T-helper 17 cell (primary cell): ENCODE results near the gene HCN3. TPM values are rescaled to one million over a fixed set of nuclear protein-coding genes. Genes with fewer than 3 reads are reported as not detected.
"Not testable (repeated sequence)": the region's sequence is repeated elsewhere in the genome, so short reads cannot be mapped to it uniquely, and the experiment has no call there.

ENCODE experiments used
- ATAC-seq: fragments of 150-1000 bp; cut with Tn5 transposase; 2 replicates; pipeline ENCODE4 v1.10.0; 2021; ENCODE audit warnings: mild to moderate bottlenecking, moderate library complexity
- DNase-seq, 3 donors: peaks; one replicate each; pipeline versions ENCODE4 v3.0.0 to v3.0.0-alpha.2; 2020 to 2021
- H3K9me3 ChIP-seq: one replicate; pipeline ENCODE4 v1.7.0; 2013; ENCODE audit warnings: low read length, mild to moderate bottlenecking; ENCODE audit not compliant: control insufficient read depth, poor library complexity, severe bottlenecking
- H3K27ac Mint-ChIP-seq: one replicate; pipeline ENCODE4 v1.8.0; 2022; ENCODE audit warnings: mild to moderate bottlenecking, moderate library complexity, mixed read lengths
- H3K27me3 Mint-ChIP-seq: one replicate; pipeline ENCODE4 v1.8.0; 2022; ENCODE audit warnings: mixed read lengths
- H3K36me3 Mint-ChIP-seq: one replicate; pipeline ENCODE4 v1.8.0; 2022; ENCODE audit warnings: low read depth, mixed read lengths
- H3K4me1 Mint-ChIP-seq: one replicate; pipeline ENCODE4 v1.8.0; 2022; ENCODE audit warnings: mild to moderate bottlenecking, mixed read lengths
- H3K4me3 Mint-ChIP-seq: one replicate; pipeline ENCODE4 v1.8.0; 2022; ENCODE audit warnings: mild to moderate bottlenecking, moderate library complexity, mixed read lengths
- total RNA-seq, 4 donors: library from RNA in 2 of 4; stranded (reverse) in 2 of 4; gene quantifications; one replicate each; pipeline ENCODE4 v1.2.3 and lab custom pipeline; 2022 to 2026

HCN3 gene
- total RNA-seq, 2 donors from 2014 or later, result 1.3 to 1.5 TPM

- ATAC-seq (no peak), DNase-seq (no peak)
- H3K27ac Mint-ChIP-seq, result peak overlapping the region; percentile 43
- peaks cover 2% of the 10 kb centered on the region for H3K36me3 Mint-ChIP-seq
- H3K4me1 Mint-ChIP-seq, result peaks cover 15% of the 10 kb centered on the region
- no peaks in the 10 kb centered on the region for H3K9me3 ChIP-seq
- H3K27me3 Mint-ChIP-seq, result no peaks in the 10 kb centered on the region
- H3K4me3 Mint-ChIP-seq, result no peak overlapping the region
Observed at GRCh38 chr1:155327981-155328380, 50.7 kb downstream of the HCN3 start.

- not testable (repeated sequence) for H3K4me3 Mint-ChIP-seq, H3K9me3 ChIP-seq, ATAC-seq, H3K27ac Mint-ChIP-seq, H3K27me3 Mint-ChIP-seq, H3K36me3 Mint-ChIP-seq, DNase-seq
- peaks cover 15% of the 10 kb centered on the region for H3K4me1 Mint-ChIP-seq
Observed at GRCh38 chr1:155328856-155329255, 51.6 kb downstream of the HCN3 start.

- Mint-ChIP-seq H3K27me3 (no peaks in the 10 kb centered on the region), H3K4me1 (peaks cover 12% of the 10 kb centered on the region), H3K36me3 (peaks cover 4% of the 10 kb centered on the region), H3K27ac (peak overlapping the region; percentile 37), H3K4me3 (no peak overlapping the region)
- DNase-seq (no peak), ATAC-seq (no peak)
- no peaks in the 10 kb centered on the region for H3K9me3 ChIP-seq
Observed at GRCh38 chr1:155329980-155330598, 52.8 kb downstream of the HCN3 start.

- DNase-seq, result no peak
- H3K27ac Mint-ChIP-seq, result no peak overlapping the region
- H3K9me3 ChIP-seq, result no peaks in the 10 kb centered on the region
- H3K4me1 Mint-ChIP-seq, result peaks cover 9% of the 10 kb centered on the region
- no peak overlapping the region for H3K4me3 Mint-ChIP-seq
- peaks cover 16% of the 10 kb centered on the region for H3K36me3 Mint-ChIP-seq
- H3K27me3 Mint-ChIP-seq, result no peaks in the 10 kb centered on the region
- no peak for ATAC-seq
Observed at GRCh38 chr1:155334962-155335361, 57.7 kb downstream of the HCN3 start.

Other genes starting within 250 kb of the HCN3 start
- 1 to 10 TPM in 1 of 2 donors, under 1 TPM in 1; 0.94 to 1.3 TPM for gene DCST2, start 243.7 kb upstream of the HCN3 start, total RNA-seq
- under 1 TPM; 0.23 to 0.57 TPM for gene DCST1, start 243.6 kb upstream of the HCN3 start, total RNA-seq
- gene ADAM15, start 226.1 kb upstream of the HCN3 start, total RNA-seq, result 10 to 100 TPM; 30.3 to 33.8 TPM
- gene EFNA4, start 213.7 kb upstream of the HCN3 start, total RNA-seq, result 1 to 10 TPM; 2.6 to 4.9 TPM
- 1 to 10 TPM in 1 of 2 donors, under 1 TPM in 1; 0.29 to 1.3 TPM for gene EFNA3, start 198.6 kb upstream of the HCN3 start, total RNA-seq
- 1 to 10 TPM in 1 of 2 donors, not detected in 1; 1.0 TPM for gene EFNA1, start 149.6 kb upstream of the HCN3 start, total RNA-seq
- 10 to 100 TPM; 25.6 to 27.8 TPM for gene SLC50A1, start 141.6 kb upstream of the HCN3 start, total RNA-seq
- gene DPM3, start 136.9 kb upstream of the HCN3 start, total RNA-seq, result 10 to 100 TPM; 32.1 to 36.0 TPM
- 100 to 1,000 TPM; 110 to 127 TPM for gene KRTCAP2, start 104.2 kb upstream of the HCN3 start, total RNA-seq
- 10 to 100 TPM in 1 of 2 donors, 1 to 10 TPM in 1; 9.8 to 12.7 TPM for gene TRIM46, start 103.6 kb upstream of the HCN3 start, total RNA-seq
- gene THBS3, start 69.6 kb upstream of the HCN3 start, total RNA-seq, result 10 to 100 TPM; 34.6 to 38.4 TPM
- gene MTX1, start 68.8 kb upstream of the HCN3 start, total RNA-seq, result 10 to 100 TPM; 20.7 to 28.5 TPM
- gene ENTREP3, start 22.0 kb upstream of the HCN3 start, total RNA-seq, result 1 to 10 TPM; 8.6 to 9.3 TPM
- 10 to 100 TPM; 60.1 to 69.4 TPM for gene SCAMP3, start 15.1 kb upstream of the HCN3 start, total RNA-seq
- gene CLK2, start 4.0 kb upstream of the HCN3 start, total RNA-seq, result 10 to 100 TPM; 54.8 to 57.8 TPM
- gene PKLR, start 24.0 kb downstream of the HCN3 start, total RNA-seq, result not detected
- 10 to 100 TPM; 63.0 TPM for gene FDPS, start 31.4 kb downstream of the HCN3 start, total RNA-seq
- 10 to 100 TPM; 13.2 to 14.8 TPM for gene RUSC1, start 43.4 kb downstream of the HCN3 start, total RNA-seq